Stimulated activated CD8-positive, alpha-beta memory T cell treated with anti-CD3 and anti-CD28 coated beads, Interleukin-15, amount 100 ng/mL, for 1 hour (primary cell): ENCODE data around the gene KIRREL1.

Experiments used
- DNase-seq: peaks from one replicate; pipeline ENCODE4 v3.0.0-alpha.2; 2020; ENCODE audit warnings: low read depth

The KIRREL1 gene

GRCh38 chr1:158075078-158075477 is 81.6 kb downstream of the KIRREL1 start:
- DNase-seq = no peak

- DNase-seq = no peak
These were observed 83.0 kb downstream of the KIRREL1 start for GRCh38 chr1:158076441-158076840.

GRCh38 chr1:158077411-158078256 is 84.2 kb downstream of the KIRREL1 start:
- DNase-seq = no peak

GRCh38 chr1:158078569-158079080 is 85.2 kb downstream of the KIRREL1 start:
- DNase-seq = no peak

- DNase-seq = no peak
These were observed 86.6 kb downstream of the KIRREL1 start for GRCh38 chr1:158080066-158080465.

GRCh38 chr1:158084336-158084735 is 90.9 kb downstream of the KIRREL1 start:
- no peak for DNase-seq

- no peak for DNase-seq
These were observed 91.3 kb downstream of the KIRREL1 start for GRCh38 chr1:158084747-158085146.

GRCh38 chr1:158087320-158087927 is 94.0 kb downstream of the KIRREL1 start:
- no peak for DNase-seq

GRCh38 chr1:158089476-158089875 is 96.0 kb downstream of the KIRREL1 start:
- no peak for DNase-seq

- DNase-seq = no peak
These were observed 96.6 kb downstream of the KIRREL1 start for GRCh38 chr1:158089925-158090637.

- no peak for DNase-seq
These were observed 99.9 kb downstream of the KIRREL1 start for GRCh38 chr1:158093376-158093775.

GRCh38 chr1:158094571-158094970 is 101.1 kb downstream of the KIRREL1 start:
- DNase-seq = no peak

GRCh38 chr1:158095737-158096335 is 102.4 kb downstream of the KIRREL1 start:
- DNase-seq = no peak

GRCh38 chr1:158098256-158098655 is 104.8 kb downstream of the KIRREL1 start:
- DNase-seq = no peak

GRCh38 chr1:158099185-158099584 is 105.7 kb downstream of the KIRREL1 start:
- no peak for DNase-seq

GRCh38 chr1:158100498-158100897 is 107.1 kb downstream of the KIRREL1 start:
- no peak for DNase-seq

- DNase-seq = no peak
These were observed 108.0 kb downstream of the KIRREL1 start for GRCh38 chr1:158101455-158101854.

- no peak for DNase-seq
These were observed 108.5 kb downstream of the KIRREL1 start for GRCh38 chr1:158101927-158102326.

- DNase-seq = no peak
These were observed 109.6 kb downstream of the KIRREL1 start for GRCh38 chr1:158102881-158103674.

GRCh38 chr1:158103861-158104522 is 110.5 kb downstream of the KIRREL1 start:
- no peak for DNase-seq

GRCh38 chr1:158104891-158105290 is 111.4 kb downstream of the KIRREL1 start:
- DNase-seq = no peak
